Left ventricle myocardium inferior (tissue), 1 donor: ENCODE results near the gene ACTA2. TPM values are rescaled to one million over a fixed set of nuclear protein-coding genes. Genes with fewer than 3 reads are reported as not detected.
A peak's percentile ranks its signal among the peaks of the same experiment; 100 is the strongest.

Experiments used
- DNase-seq: peaks from one replicate; pipeline ENCODE4 v3.0.0-alpha.2; 2020
- H3K27ac ChIP-seq: fragments of 200-600 bp; replicated peaks from 2 replicates; pipeline ENCODE4 v1.8.0; 2021
- H3K27me3 ChIP-seq: fragments of 200-600 bp; 2 replicates; pipeline ENCODE4 v1.8.0; 2021; ENCODE audit warnings: low read depth
- H3K36me3 ChIP-seq: fragments of 200-600 bp; 2 replicates; pipeline ENCODE4 v1.8.0; 2021
- H3K4me1 ChIP-seq: fragments of 200-600 bp; 2 replicates; pipeline ENCODE4 v1.8.0; 2021
- H3K4me3 ChIP-seq: fragments of 200-600 bp; 2 replicates; pipeline ENCODE4 v1.8.0; 2021; ENCODE audit warnings: mild to moderate bottlenecking, moderate library complexity
- H3K9me3 ChIP-seq: fragments of 200-600 bp; replicated peaks from 2 replicates; pipeline ENCODE4 v1.8.0; 2021
- CTCF ChIP-seq: fragments of 200-600 bp; IDR thresholded peaks from 2 replicates; pipeline ENCODE4 v1.8.0; 2021; ENCODE audit warnings: antibody characterized with exemption, mild to moderate bottlenecking, borderline replicate concordance
- intact Hi-C: fragments of 100-400 bp; cut with micrococcal nuclease; formaldehyde crosslinking; loops from one replicate; pipeline ENCODE4 v1.11.0; 2022
- total RNA-seq: library from RNA; stranded (reverse); fragmentation: NEBNext Ultra II Directional; extraction: Animal tissue kit (Norgen Biotek cat#: 25700); gene quantifications from one replicate; pipeline ENCODE4 v1.2.1, GENCODE V29; 2021
- donor health status: DM: no; HTN: yes; CAD: no; lungs with severe emphysema.

Gene ACTA2
- total RNA-seq, 1 donor from 2014 or later, result 89.4 TPM

GRCh38 chr10:88978463-88978862 is 25.9 kb upstream of the ACTA2 start:
- intact Hi-C loops, result no loop called here
- H3K4me1 ChIP-seq, result peaks cover 69% of the 10 kb centered on the region

DNA sequence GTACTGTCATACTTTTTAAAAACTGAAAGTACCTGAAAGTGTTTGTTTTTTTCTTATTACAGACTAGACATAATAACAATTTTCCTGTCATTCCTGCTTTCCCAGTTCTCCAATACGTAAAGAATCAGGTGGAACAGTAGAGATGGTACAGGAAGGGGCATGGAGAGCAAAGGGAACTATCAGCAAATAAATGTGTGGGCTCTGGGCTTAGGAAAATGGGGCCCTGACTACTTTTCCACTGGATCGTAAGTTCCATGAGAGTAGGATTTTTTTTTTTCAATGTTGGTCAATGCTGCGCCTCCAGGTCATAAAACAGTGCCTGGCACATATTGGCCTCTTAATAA is 22.8 kb upstream of the ACTA2 start:
- intact Hi-C loops, result no loop called here
- Histone ChIP-seq H3K27me3 (no peaks in the 10 kb centered on the region), H3K27ac (peak overlapping the region; percentile 73), H3K36me3 (no peaks in the 10 kb centered on the region), H3K4me1 (peaks cover 38% of the 10 kb centered on the region), H3K9me3 (no peaks in the 10 kb centered on the region), H3K4me3 (peak overlapping the region; percentile 60)
- no peak for TF ChIP-seq CTCF
- DNase-seq, result no peak

More at GRCh38 chr10:88978463-88978862, 25.9 kb upstream of the ACTA2 start:
- Histone ChIP-seq H3K36me3 (no peaks in the 10 kb centered on the region), H3K9me3 (no peaks in the 10 kb centered on the region), H3K27ac (peak overlapping the region; percentile 77), H3K27me3 (no peaks in the 10 kb centered on the region), H3K4me3 (no peak overlapping the region)
- no peak for DNase-seq
- TF ChIP-seq CTCF, result no peak

DNA sequence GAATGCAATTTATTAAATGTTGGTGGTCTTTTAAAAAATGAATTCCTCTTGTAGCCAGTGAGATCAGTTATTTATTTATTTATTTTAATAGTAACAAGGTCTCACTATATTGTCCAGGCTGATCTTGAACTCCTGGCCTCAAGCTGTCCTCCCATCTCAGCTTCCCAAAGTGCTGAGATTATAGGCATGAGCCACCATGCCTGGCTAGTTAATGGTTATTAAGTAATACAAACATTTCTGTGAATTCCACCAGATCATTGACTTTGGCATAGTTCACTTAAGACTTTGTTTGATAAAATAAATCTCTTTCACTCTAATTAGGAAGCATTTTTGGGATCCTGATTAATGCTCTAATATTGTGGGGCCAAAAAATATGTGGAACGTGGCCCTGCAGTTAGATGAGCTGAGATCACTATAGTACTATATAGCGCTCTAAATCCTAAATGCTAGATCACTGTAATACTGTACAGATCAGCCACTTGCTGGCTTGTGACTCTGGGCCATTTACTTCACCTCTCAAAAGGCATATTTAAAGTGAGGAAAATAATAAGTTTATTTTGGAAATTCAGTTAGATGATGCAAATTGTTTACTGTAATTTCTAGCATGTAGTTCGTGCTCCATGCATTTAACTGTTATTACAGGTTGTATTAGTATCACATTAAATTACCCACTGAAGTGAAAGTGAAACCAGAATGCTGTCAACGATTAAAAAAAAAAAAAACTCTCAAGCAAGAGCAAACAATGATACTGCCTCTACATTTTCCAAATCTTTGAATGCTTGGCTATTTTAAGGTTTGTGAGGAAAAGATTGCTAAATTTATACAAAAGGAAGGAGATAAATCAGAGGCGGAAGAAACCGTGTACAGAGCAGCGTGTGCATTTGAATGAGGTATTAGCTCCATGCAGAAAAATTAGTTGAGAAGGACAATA is 22.1 kb upstream of the ACTA2 start:
- H3K9me3 ChIP-seq, result no peaks in the 10 kb centered on the region
- no peaks in the 10 kb centered on the region for H3K27me3 ChIP-seq
- no peak for DNase-seq
- H3K4me1 ChIP-seq, result peaks cover 32% of the 10 kb centered on the region
- intact Hi-C loops, result no loop called here
- H3K36me3 ChIP-seq, result no peaks in the 10 kb centered on the region
- TF ChIP-seq CTCF, result no peak
- peak overlapping the region; percentile 73 for H3K27ac ChIP-seq
- peak overlapping the region; percentile 60 for H3K4me3 ChIP-seq

DNA sequence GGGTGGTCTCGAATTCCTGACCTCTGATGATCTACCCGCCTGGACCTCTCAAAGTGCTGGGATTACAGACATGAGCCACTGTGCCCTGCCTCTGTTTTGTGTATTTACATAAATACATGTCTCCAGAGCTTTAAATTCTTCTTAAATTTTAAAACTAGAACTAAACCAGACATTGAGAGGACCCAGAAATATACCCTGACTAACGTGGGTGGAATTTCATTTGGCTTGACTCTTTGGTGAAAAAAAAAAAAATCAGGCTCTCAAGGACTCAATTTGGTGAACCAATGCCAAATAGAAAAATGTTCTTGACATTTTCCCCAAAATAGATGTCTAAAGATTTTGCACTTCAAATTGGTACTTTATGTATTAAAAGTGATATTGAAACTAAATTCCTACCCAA is 21.4 kb upstream of the ACTA2 start:
- no peak for DNase-seq
- Histone ChIP-seq H3K36me3 (no peaks in the 10 kb centered on the region), H3K4me3 (peak overlapping the region; percentile 60), H3K9me3 (no peaks in the 10 kb centered on the region), H3K4me1 (peaks cover 25% of the 10 kb centered on the region), H3K27ac (peak overlapping the region; percentile 73), H3K27me3 (no peaks in the 10 kb centered on the region)
- intact Hi-C loops, result no loop called here
- TF ChIP-seq CTCF, result no peak

DNA sequence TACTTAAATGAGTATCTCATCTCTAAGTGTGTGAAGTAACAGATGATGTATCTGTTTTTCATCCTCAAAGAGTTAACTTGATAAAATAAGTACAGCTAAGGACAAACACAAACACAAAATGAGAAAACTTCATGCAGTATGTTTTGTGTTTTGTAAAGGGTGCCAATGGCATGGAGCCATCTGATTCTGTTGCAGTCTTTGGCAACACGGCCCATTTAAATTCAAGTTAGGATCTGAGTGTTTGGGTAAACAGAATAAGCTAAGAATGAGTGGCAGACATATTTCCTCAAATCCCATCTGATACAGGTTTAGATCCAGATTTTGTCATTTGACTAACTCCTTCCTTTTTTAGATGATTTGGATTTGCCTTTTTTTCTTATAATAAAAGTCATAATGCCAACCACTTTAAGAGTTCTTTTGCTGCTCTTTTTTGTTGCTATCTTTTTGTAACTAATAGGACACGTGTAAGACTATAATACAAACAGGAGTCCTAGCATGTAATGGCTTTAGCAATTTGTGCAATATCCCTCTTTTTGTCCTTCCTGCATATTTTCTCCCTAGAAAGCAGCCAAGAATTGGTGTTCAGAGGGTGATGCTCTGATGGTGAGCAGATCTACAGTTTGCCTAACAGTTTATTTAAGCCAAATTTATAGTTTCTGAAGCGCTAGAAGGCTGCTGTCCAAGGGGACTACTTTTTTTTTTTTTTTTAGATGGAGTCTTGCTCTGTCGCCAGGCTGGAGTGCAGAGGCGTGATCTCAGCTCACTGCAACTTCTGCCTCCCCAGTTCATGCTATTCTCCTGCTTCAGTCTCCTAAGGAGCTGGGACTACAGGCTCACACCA is 18.9 kb upstream of the ACTA2 start:
- no peak for DNase-seq
- H3K36me3 ChIP-seq, result no peaks in the 10 kb centered on the region
- H3K4me1 ChIP-seq, result peaks cover 39% of the 10 kb centered on the region
- H3K27me3 ChIP-seq, result no peaks in the 10 kb centered on the region
- H3K27ac ChIP-seq, result peak overlapping the region; percentile 51
- intact Hi-C loops, result no loop called here
- H3K4me3 ChIP-seq, result no peak overlapping the region
- TF ChIP-seq CTCF, result no peak
- H3K9me3 ChIP-seq, result no peaks in the 10 kb centered on the region
